Endodermal cell (in vitro differentiated cells): ENCODE results near the gene TULP4. TPM values are rescaled to one million over a fixed set of nuclear protein-coding genes. Genes with fewer than 3 reads are reported as not detected.

Experiments used
- DNase-seq: peaks from one replicate; pipeline ENCODE4 v3.0.0-alpha.2; 2017
- H3K27ac ChIP-seq: 2 replicates; pipeline ENCODE4 v1.5.1; 2013; ENCODE audit warnings: mild to moderate bottlenecking, low read depth, low read length, moderate library complexity
- H3K27me3 ChIP-seq: 2 replicates; pipeline ENCODE4 v1.6.1; 2013; ENCODE audit warnings: mild to moderate bottlenecking, low read length, moderate library complexity; ENCODE audit not compliant: insufficient read depth, control insufficient read depth, poor library complexity, severe bottlenecking
- H3K36me3 ChIP-seq: 2 replicates; pipeline ENCODE4 v1.7.0; 2013; ENCODE audit warnings: mild to moderate bottlenecking, low read length, moderate library complexity; ENCODE audit not compliant: control insufficient read depth, insufficient read depth
- H3K4me1 ChIP-seq: one replicate; pipeline ENCODE4 v1.7.0; 2013; ENCODE audit warnings: low read length; ENCODE audit not compliant: control insufficient read depth, insufficient read depth
- H3K4me3 ChIP-seq: 2 replicates; pipeline ENCODE4 v1.5.1; 2013; ENCODE audit warnings: mild to moderate bottlenecking, low read length, moderate library complexity
- H3K9ac ChIP-seq: 2 replicates; pipeline ENCODE4 v1.6.1; 2013; ENCODE audit warnings: mild to moderate bottlenecking, low read length, moderate library complexity; ENCODE audit not compliant: poor library complexity, severe bottlenecking; ENCODE audit errors: extremely low read depth
- H3K9me3 ChIP-seq: 2 replicates; pipeline ENCODE4 v1.6.1; 2013; ENCODE audit warnings: mild to moderate bottlenecking, low read length, moderate library complexity; ENCODE audit not compliant: control insufficient read depth
- H3K27ac Mint-ChIP-seq: 2 replicates; pipeline ENCODE4 v1.8.0; 2020; ENCODE audit warnings: mixed read lengths
- H3K27me3 Mint-ChIP-seq: 2 replicates; pipeline ENCODE4 v1.8.0; 2021; ENCODE audit warnings: mild to moderate bottlenecking, mixed read lengths; ENCODE audit not compliant: insufficient read depth
- H3K36me3 Mint-ChIP-seq: 2 replicates; pipeline ENCODE4 v1.8.0; 2020; ENCODE audit warnings: low read depth, mixed read lengths
- H3K4me1 Mint-ChIP-seq: 2 replicates; pipeline ENCODE4 v1.8.0; 2020; ENCODE audit warnings: mixed read lengths
- H3K4me3 Mint-ChIP-seq: 2 replicates; pipeline ENCODE4 v1.8.0; 2020; ENCODE audit warnings: mild to moderate bottlenecking, moderate library complexity, mixed read lengths
- H3K9me3 Mint-ChIP-seq: 2 replicates; pipeline ENCODE4 v1.8.0; 2020; ENCODE audit warnings: mild to moderate bottlenecking, mixed read lengths
- CTCF ChIP-seq: fragments of 200-600 bp; sonication (generic); conservative IDR thresholded peaks from 2 replicates; pipeline ENCODE4 v1.5.0; 2021; ENCODE audit warnings: antibody characterized with exemption, mild to moderate bottlenecking
- WGBS, 2 experiments: methylation state at CpG; one replicate each; pipeline versions ENCODE4 v1.1.5 to v1.1.7; 2013; ENCODE audit warnings: missing lambda C conversion rate in 2 of 2, mixed read lengths in 1 of 2; ENCODE audit not compliant: insufficient coverage in 1 of 2, insufficient read length in 1 of 2; 5-methylcytosine and 5-hydroxymethylcytosine counted together
- total RNA-seq, 2 donors: library from RNA; stranded (reverse); fragmentation: NEBNext Ultra II Directional in 1 of 2; extraction: Animal tissue kit (Norgen Biotek cat#: 25700) in 1 of 2; gene quantifications; 2 replicates in 1 of 2; 3 replicates in 1 of 2; pipeline ENCODE4 v1.2.1, GENCODE V29; 2021

The TULP4 gene
- total RNA-seq, 2 donors from 2014 or later = 102 to 103 TPM

GRCh38 chr6:158411998-158412397 is 99.7 kb downstream of the TULP4 start:
- no peak overlapping the region for H3K27ac Mint-ChIP-seq
- no peaks in the 10 kb centered on the region for H3K27me3 Mint-ChIP-seq
- peaks cover 24% of the 10 kb centered on the region for H3K36me3 Mint-ChIP-seq
- H3K27me3 ChIP-seq = no peaks in the 10 kb centered on the region
- H3K4me3 Mint-ChIP-seq = no peak overlapping the region
- no peak overlapping the region for H3K27ac ChIP-seq
- H3K9me3 ChIP-seq = no peaks in the 10 kb centered on the region
- H3K36me3 ChIP-seq = peaks cover 27% of the 10 kb centered on the region
- H3K4me3 ChIP-seq = no peak overlapping the region
- DNase-seq = no peak
- no peak overlapping the region for H3K9ac ChIP-seq
- H3K4me1 Mint-ChIP-seq = peaks cover 5% of the 10 kb centered on the region
- H3K9me3 Mint-ChIP-seq = no peaks in the 10 kb centered on the region
- no peaks in the 10 kb centered on the region for H3K4me1 ChIP-seq
- no peak for TF ChIP-seq CTCF
- WGBS, 2 experiments = 82 to 95% methylated on average over 3 to 4 of the region's 4 CpGs

GRCh38 chr6:158413028-158413427 is 100.8 kb downstream of the TULP4 start:
- H3K36me3 ChIP-seq = peaks cover 33% of the 10 kb centered on the region
- no peaks in the 10 kb centered on the region for H3K27me3 ChIP-seq
- no peak overlapping the region for H3K4me3 ChIP-seq
- Mint-ChIP-seq H3K36me3 (peaks cover 30% of the 10 kb centered on the region), H3K4me3 (no peak overlapping the region), H3K4me1 (peaks cover 5% of the 10 kb centered on the region), H3K27me3 (no peaks in the 10 kb centered on the region), H3K9me3 (no peaks in the 10 kb centered on the region), H3K27ac (peak overlapping the region; percentile 69)
- no peak for TF ChIP-seq CTCF
- 89 to 97% methylated on average over 11 to 16 of the region's 16 CpGs for WGBS, 2 experiments
- no peaks in the 10 kb centered on the region for H3K4me1 ChIP-seq
- H3K9ac ChIP-seq = no peak overlapping the region
- no peak for DNase-seq
- no peaks in the 10 kb centered on the region for H3K9me3 ChIP-seq
- H3K27ac ChIP-seq = no peak overlapping the region

- Histone ChIP-seq H3K36me3 (peaks cover 33% of the 10 kb centered on the region), H3K27me3 (no peaks in the 10 kb centered on the region), H3K4me3 (no peak overlapping the region), H3K9me3 (no peaks in the 10 kb centered on the region), H3K9ac (no peak overlapping the region), H3K27ac (no peak overlapping the region), H3K4me1 (no peaks in the 10 kb centered on the region)
- H3K27ac Mint-ChIP-seq = no peak overlapping the region
- H3K27me3 Mint-ChIP-seq = no peaks in the 10 kb centered on the region
- H3K9me3 Mint-ChIP-seq = no peaks in the 10 kb centered on the region
- H3K4me1 Mint-ChIP-seq = no peaks in the 10 kb centered on the region
- no peak for DNase-seq
- peaks cover 33% of the 10 kb centered on the region for H3K36me3 Mint-ChIP-seq
- no peak overlapping the region for H3K4me3 Mint-ChIP-seq
- no peak for TF ChIP-seq CTCF
- 96 to 98% methylated on average over 5 of the region's 5 CpGs for WGBS, 2 experiments
Measured at GRCh38 chr6:158413814-158414565, 101.7 kb downstream of the TULP4 start.
